Erythroblast (primary cell): ENCODE measurements around the gene ST8SIA6.

Source experiments
- DNase-seq, 2 experiments: peaks; one replicate each; lab custom pipeline; 2025; lab: John Stamatoyannopoulos, UW
- GATA1 ChIP-seq: IDR thresholded peaks from 2 replicates; pipeline ENCODE4 v1.6.1; 2011; ENCODE audit warnings: low read depth, mild to moderate bottlenecking, control low read depth, low read length, moderate library complexity
- POLR2A ChIP-seq: IDR thresholded peaks from 2 replicates; pipeline ENCODE4 v1.6.1; 2011; ENCODE audit warnings: mild to moderate bottlenecking, low read length

Gene ST8SIA6

DNA sequence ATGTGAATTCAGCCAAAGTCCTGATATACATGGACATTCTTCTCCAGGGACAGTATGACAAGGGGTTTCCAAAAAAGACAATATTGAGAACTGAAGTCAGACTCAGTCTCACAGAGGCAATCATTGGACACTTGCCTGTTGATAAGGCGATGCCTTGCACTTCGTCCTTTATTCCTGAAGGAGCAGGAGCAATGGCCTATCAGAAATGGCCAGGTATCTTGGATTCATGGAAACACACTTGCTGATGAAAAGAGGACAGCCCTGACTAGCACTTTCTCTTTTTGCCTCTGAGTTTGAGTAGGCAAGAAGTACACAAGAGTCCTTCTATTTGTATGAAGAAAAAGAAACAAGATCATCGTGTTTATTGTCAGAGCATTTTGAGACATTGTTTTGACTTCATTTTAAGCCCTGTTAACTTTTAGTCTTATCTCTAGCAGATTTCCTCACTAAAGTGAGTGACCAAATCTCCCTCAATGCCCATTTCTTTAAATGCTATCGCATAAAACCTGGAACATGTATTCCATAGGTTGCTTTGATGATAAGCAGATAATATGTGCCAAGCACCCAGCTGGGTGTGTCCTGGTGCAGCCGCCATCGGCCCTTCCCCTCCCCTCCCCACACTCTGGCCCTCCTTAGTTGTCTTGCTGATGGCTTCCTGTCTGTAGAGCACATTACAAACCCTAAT lies 26.6 kb downstream of the ST8SIA6 start:
- TF ChIP-seq POLR2A = no peak
- no peak for TF ChIP-seq GATA1
- DNase-seq = peak; percentile 60 to 67

DNA sequence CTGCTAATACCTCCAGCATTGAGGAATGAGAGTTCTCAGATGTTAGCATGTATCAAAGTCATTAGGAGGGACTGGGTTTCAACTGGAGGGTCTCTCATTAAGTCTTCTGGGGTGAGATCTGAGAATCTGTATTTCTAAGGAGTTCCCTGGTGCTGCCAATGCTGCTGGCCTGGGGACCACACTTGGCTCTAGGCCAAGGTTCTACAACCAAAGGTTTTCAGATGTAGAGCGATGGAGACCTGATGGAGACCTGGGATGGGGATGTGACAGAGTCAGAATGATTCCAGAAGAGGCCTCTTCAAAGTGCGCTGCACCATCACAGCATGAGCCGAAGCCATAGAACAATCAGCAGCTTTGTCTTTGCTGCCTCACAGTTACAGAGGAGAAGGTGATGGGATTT lies 27.2 kb downstream of the ST8SIA6 start:
- peak; percentile 36 to 45 for DNase-seq
- TF ChIP-seq POLR2A = no peak
- no peak for TF ChIP-seq GATA1

- TF ChIP-seq POLR2A (peak; percentile 73), GATA1 (no peak)
- no peak for DNase-seq
These were observed 28.1 kb downstream of the ST8SIA6 start for GRCh38 chr10:17426263-17426750.

DNA sequence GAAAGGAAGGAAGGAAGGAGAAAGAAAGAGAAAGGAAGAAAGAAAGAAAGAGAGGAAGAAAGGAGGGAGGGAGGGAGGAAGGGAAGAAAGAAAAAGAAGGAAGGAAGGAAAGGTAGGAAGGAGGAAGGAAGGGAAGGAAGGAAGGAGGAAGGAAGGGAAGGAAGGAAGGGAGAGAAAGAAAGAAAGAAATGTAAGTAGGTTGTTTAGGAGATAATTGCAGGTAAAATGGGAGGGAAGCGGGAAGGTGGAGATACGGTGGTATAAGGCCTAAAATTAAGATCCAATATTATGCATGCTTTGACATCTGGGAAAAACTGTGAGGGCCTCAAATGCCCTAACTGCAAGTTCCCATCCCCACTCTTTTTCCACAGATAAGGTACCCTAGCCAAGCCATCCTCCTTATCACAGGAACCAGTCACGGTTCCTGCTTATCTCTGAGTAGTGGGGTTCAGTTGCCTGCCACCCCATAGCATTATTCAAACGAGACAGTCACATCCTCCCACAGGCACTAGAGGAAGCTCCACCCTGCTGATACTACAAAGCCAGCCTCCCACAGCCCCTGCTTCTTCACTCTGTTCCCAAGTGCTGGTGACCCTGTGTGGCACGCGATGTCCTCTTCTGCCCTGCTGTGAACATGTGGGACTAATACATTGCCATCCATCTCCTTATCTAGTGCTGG lies 28.7 kb downstream of the ST8SIA6 start:
- peak; percentile 96 for TF ChIP-seq GATA1
- TF ChIP-seq POLR2A = peak; percentile 94
- peak; percentile 94 to 99 for DNase-seq

DNA sequence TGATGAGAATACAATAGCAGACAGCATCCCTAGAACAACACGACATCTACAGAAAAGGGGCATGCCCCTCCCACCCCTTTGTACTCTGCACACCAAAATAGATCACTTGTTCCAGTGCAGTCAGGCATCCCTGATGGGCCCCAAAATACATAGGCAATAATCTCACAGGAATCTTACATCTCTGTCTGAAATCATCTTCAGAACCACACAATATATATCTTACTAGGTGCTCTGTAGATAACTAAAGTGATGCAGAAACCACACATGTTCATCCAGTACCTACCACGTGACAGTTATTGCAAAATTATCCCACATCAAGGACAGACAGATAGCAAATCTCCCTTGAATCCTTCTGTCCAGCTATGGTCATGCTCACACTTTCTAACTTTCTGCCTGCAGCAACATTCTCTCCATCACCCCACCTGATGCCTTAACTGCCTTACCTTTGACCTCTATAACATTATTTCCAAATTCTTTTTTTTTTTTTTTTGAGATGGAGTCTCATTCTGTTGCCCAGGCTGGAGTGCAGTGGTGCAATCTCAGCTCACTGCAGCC lies 30.7 kb downstream of the ST8SIA6 start:
- DNase-seq = peak; percentile 53 to 69
- TF ChIP-seq POLR2A (no peak), GATA1 (no peak)

- no peak for DNase-seq
These were observed 31.5 kb downstream of the ST8SIA6 start for GRCh38 chr10:17422931-17423330.

GRCh38 chr10:17418249-17418648 lies 36.1 kb downstream of the ST8SIA6 start:
- TF ChIP-seq GATA1 (no peak), POLR2A (no peak)
- DNase-seq = no peak

More at GRCh38 chr10:17422931-17423330, 31.5 kb downstream of the ST8SIA6 start:
- TF ChIP-seq GATA1 = no peak
- TF ChIP-seq POLR2A = no peak

DNA sequence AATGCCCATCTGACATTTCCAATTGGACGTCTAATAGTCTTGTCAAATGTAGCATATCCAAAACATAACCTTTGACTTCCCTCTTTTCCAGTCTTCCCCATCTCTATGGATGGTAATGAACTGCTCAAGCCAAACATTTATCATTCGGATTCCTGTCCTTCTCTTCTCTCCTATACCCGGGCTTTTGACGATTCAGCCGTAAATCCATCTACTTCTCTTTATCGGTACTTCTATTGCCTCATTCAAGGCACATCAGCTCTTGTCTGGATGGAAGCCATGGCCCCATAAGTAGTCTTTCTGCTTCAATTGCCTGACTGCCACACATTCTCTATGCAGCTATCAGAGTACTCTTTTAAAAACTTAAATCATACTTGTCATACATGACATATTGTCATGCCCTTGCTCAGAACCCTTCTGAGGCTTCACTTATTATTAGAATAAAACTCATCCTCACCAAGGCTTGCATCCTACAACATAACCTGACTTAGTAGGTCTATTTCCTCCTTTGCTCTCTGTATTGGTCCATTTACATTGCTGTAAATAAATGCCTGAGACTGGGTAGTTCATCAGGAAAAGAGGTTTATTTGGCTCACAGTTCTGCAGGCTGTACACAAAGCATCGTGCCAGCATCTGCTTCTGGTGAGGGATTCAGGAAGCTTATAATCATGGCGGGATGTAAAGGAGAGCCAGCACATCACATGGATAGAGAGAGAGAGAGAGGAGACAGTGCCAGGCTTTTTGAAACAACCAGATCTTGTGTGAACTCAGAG lies 37.8 kb downstream of the ST8SIA6 start:
- TF ChIP-seq GATA1 = no peak
- TF ChIP-seq POLR2A = no peak

DNA sequence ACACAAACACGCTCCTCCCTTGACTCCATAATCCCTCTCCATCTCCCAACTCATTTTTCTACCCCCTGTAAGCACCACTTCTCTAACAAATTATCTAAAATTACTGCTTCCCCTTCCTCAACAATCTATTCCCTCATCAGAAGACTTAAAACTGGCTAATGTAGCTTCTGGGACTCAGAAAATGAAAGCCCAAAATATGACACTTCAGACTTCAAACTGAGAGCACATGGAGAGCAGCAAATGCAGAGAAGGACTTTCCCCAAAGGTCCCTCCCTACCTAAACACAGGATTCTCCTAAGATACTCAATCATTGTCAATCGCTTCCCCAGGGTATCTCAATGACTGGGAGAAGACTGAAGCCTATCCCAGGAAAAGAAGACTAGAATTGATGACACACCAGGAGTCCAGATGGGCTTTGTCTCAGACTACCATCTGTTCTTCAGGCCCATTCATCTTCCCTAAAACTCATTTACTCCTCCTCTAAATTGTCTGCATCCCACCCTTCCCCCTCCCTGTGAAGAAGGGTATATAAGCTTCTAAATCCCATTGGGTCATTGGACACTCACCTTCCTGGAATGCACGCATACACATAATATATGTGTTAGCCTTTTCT lies 39.2 kb downstream of the ST8SIA6 start:
- DNase-seq = no peak
- no peak for TF ChIP-seq GATA1
- TF ChIP-seq POLR2A = no peak

More for the DNA sequence above, 37.8 kb downstream of the ST8SIA6 start:
- no peak for DNase-seq

GRCh38 chr10:17414484-17414883 lies 39.9 kb downstream of the ST8SIA6 start:
- TF ChIP-seq POLR2A = peak; percentile 66
- TF ChIP-seq GATA1 = no peak
- DNase-seq = peak in 1 of 2 experiments; percentile 20

- peak in 1 of 2 experiments; percentile 37 for DNase-seq
- TF ChIP-seq GATA1 (no peak), POLR2A (peak; percentile 45)
These were observed 40.5 kb downstream of the ST8SIA6 start for GRCh38 chr10:17413876-17414275.

DNA sequence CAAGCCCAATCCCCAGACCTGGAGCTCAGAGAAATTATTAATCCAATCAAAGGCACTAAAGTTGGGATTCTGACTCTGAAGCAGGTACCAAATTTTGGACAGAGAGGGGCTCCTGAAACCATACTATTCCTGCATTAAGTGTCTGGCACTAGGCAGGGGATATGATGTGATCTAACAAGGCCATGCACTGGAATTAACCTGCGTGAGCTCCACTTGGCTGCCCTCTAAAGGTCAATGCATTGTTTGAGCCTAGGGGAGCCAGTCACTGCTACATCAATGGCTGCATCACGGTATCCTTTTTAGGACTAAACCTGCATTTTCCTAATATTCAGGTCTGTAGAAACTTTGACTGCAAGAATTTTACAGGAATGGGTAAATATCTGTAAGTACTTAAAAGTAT lies 42.1 kb downstream of the ST8SIA6 start:
- TF ChIP-seq POLR2A (peak; percentile 56), GATA1 (no peak)
- DNase-seq = peak; percentile 34 to 56

GRCh38 chr10:17410907-17411306 lies 43.5 kb downstream of the ST8SIA6 start:
- no peak for TF ChIP-seq POLR2A
- no peak for TF ChIP-seq GATA1
- DNase-seq = no peak
